ENCODE data around the gene ANKLE1. TPM values are rescaled to one million over a fixed set of nuclear protein-coding genes. Genes with fewer than 3 reads are reported as not detected.

The ANKLE1 gene
- polyA plus RNA-seq, 1 of the 3 experiments (the other 2 are of a cell fraction): 2.6 TPM

- CTCF ChIA-PET: interaction anchor here (0.6 to 1.8 kb wide), 10 partner anchors 8 to 195 kb away, joined by 3 to 14 read pairs (median 4); partner anchors contain the start of genes ANKLE1 and USE1
These were observed 21.8 kb upstream of the ANKLE1 start for GRCh38 chr19:17259934-17260333.

More at GRCh38 chr19:17259934-17260333, 21.8 kb upstream of the ANKLE1 start:
- Histone ChIP-seq H3F3A (replicated peaks; ENCODE audit: insufficient read depth) (no peaks in the 10 kb centered on the region), H2AFZ (ENCODE audit: low read depth) (no peak overlapping the region), H3K4me2 (no peak overlapping the region), H3K36me3 (replicated peaks in 1 of 2; ENCODE audit: control insufficient read depth in 1 of 2, insufficient read depth in 2 of 2, low read length in 1 of 2) (no peaks in the 10 kb centered on the region), H3K79me2 (ENCODE audit: insufficient read depth) (no peaks in the 10 kb centered on the region), H3K4me3 (ENCODE audit: low read depth in 2 of 2, low read length in 1 of 2) (no peak overlapping the region), H3K27me3 (ENCODE audit: insufficient read depth) (no peaks in the 10 kb centered on the region), H3K9me2 (no peaks in the 10 kb centered on the region), H3K27ac (ENCODE audit: low read depth in 2 of 2, low read length in 1 of 2) (no peak overlapping the region), H4K20me1 (ENCODE audit: insufficient read depth) (no peaks in the 10 kb centered on the region), H3K9me3 (peaks cover 9% of the 10 kb centered on the region; the same call in 1 of the 2 replicates), H3K4me1 (ENCODE audit: control insufficient read depth in 1 of 2, insufficient read depth in 2 of 2, low read depth in 1 of 2, low read length in 1 of 2) (no peaks in the 10 kb centered on the region), H3K9ac (no peak overlapping the region)
- WGBS (ENCODE audit: low lambda C conversion rate): 20% methylated on average over 1 of the region's 1 CpG
- TF ChIP-seq RFX5 (IDR thresholded peaks at IDR 0.05; ENCODE audit: low read length) (no peak), YY1 (IDR thresholded peaks at IDR 0.05; ENCODE audit: low read depth) (no peak), NRF1 (IDR thresholded peaks at IDR 0.05; ENCODE audit: low read depth, low read length) (no peak), IRF3 (IDR thresholded peaks at IDR 0.05; ENCODE audit: low read depth, low read length) (no peak), TAF1 (IDR thresholded peaks at IDR 0.05; ENCODE audit: borderline replicate concordance, low read depth, low read length) (no peak), GABPA (IDR thresholded peaks at IDR 0.05; ENCODE audit: low read depth) (no peak), PBX3 (IDR thresholded peaks at IDR 0.05) (no peak), FOXM1 (IDR thresholded peaks at IDR 0.05; ENCODE audit: low read depth) (no peak), REST (IDR thresholded peaks at IDR 0.05; ENCODE audit: low read depth, low read length) (no peak), FOXJ3 (CRISPR knock-in tag; IDR thresholded peaks at IDR 0.05) (no peak), MEF2A (IDR thresholded peaks at IDR 0.05; ENCODE audit: borderline replicate concordance, low read depth) (no peak), NFIC (IDR thresholded peaks at IDR 0.05; ENCODE audit: borderline replicate concordance) (no peak), MXI1 (IDR thresholded peaks at IDR 0.05; ENCODE audit: low read depth, low read length) (no peak), EP300 (IDR thresholded peaks at IDR 0.05; ENCODE audit: borderline replicate concordance in 1 of 2, low read depth in 1 of 2, low read length in 1 of 2) (no peak)
- POLR2A ChIA-PET: interaction anchor here (1.8 to 2.2 kb wide), 2 partner anchors 34 to 45 kb away, joined by 4 read pairs; partner anchors contain the start of genes OCEL1 and USE1
- DNase-seq: no peak

All from SK-N-SH (cell line).